Measurements from ENCODE around the gene LRRC27.

DNA sequence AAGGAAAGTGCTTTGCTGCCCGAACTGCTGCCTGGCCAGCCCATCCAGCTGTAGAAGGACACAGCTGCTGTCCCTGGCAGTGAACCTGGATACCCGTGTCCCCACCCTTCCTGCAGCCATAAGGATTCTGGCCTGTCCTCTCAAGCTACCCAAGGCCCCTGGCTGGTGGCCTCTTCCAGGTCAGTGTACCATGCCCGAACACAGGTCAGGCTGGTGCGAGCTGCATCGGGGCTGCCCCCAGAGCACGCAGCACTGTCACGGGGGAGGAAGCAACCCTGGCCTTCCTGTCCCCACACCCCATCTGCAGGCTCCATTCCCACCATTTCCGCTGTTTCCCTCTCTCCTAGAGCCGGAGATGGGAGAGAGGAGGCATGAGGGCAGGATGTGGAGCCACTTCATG, 34.5 kb downstream of the LRRC27 start:
- TF ChIP-seq, protein P1, sequence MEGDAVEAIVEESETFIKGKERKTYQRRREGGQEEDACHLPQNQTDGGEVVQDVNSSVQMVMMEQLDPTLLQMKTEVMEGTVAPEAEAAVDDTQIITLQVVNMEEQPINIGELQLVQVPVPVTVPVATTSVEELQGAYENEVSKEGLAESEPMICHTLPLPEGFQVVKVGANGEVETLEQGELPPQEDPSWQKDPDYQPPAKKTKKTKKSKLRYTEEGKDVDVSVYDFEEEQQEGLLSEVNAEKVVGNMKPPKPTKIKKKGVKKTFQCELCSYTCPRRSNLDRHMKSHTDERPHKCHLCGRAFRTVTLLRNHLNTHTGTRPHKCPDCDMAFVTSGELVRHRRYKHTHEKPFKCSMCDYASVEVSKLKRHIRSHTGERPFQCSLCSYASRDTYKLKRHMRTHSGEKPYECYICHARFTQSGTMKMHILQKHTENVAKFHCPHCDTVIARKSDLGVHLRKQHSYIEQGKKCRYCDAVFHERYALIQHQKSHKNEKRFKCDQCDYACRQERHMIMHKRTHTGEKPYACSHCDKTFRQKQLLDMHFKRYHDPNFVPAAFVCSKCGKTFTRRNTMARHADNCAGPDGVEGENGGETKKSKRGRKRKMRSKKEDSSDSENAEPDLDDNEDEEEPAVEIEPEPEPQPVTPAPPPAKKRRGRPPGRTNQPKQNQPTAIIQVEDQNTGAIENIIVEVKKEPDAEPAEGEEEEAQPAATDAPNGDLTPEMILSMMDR (IDR thresholded peaks at IDR 0.05): no peak
- no peak for TF ChIP-seq POLR2A (IDR thresholded peaks at IDR 0.05)
